H1 (cell line): Measurements from ENCODE around the gene NELFB. TPM values are rescaled to one million over a fixed set of nuclear protein-coding genes. Genes with fewer than 3 reads are reported as not detected.
A peak's percentile ranks its signal among the peaks of the same experiment; 100 is the strongest.

Experiments
- CTCF ChIA-PET: fragments of 300-600 bp; sonication (Branson Sonifier 250); formaldehyde crosslinking; loops from one replicate; lab custom pipeline; 2021; ENCODE audit not compliant: partially characterized antibody; lab: Charles Lee
- POLR2A ChIA-PET: fragments of 300-600 bp; sonication (Branson Sonifier 250); formaldehyde crosslinking; loops from one replicate; lab custom pipeline; 2021; ENCODE audit warnings: inconsistent platforms; ENCODE audit not compliant: partially characterized antibody; lab: Charles Lee
- DNase-seq, 2 experiments: peaks; one replicate each; pipeline versions ENCODE4 v3.0.0 to v3.0.0-alpha.2; 2010 to 2022; ENCODE audit warnings: low spot score in 2 of 2, low read depth in 1 of 2, mixed read lengths in 1 of 2
- FAIRE-seq: peaks from 2 replicates; lab custom pipeline; 2011; peaks lifted over from hg19 to GRCh38; lab: Jason Lieb, UNC
- H2AFZ ChIP-seq: 2 replicates; pipeline ENCODE4 v1.8.1; 2012; ENCODE audit warnings: low read length, inconsistent platforms
- H2AK5ac ChIP-seq: 2 replicates; pipeline ENCODE4 v1.6.1; 2013; ENCODE audit warnings: low read depth, low read length
- H2BK120ac ChIP-seq: replicated peaks from 2 replicates; pipeline ENCODE3; 2013; ENCODE audit warnings: low read depth, low read length, inconsistent platforms
- H2BK12ac ChIP-seq: 2 replicates; pipeline ENCODE4 v1.6.1; 2013; ENCODE audit warnings: low read depth, low read length
- H2BK15ac ChIP-seq: 2 replicates; pipeline ENCODE4 v1.6.1; 2013; ENCODE audit warnings: low read length
- H2BK20ac ChIP-seq: 2 replicates; pipeline ENCODE4 v1.6.1; 2013; ENCODE audit warnings: low read length
- H2BK5ac ChIP-seq: 2 replicates; pipeline ENCODE4 v1.6.1; 2013; ENCODE audit warnings: low read depth, low read length
- H3K14ac ChIP-seq: 2 replicates; pipeline ENCODE4 v1.6.1; 2013; ENCODE audit warnings: inconsistent platforms; ENCODE audit not compliant: insufficient read length
- H3K18ac ChIP-seq: 2 replicates; pipeline ENCODE4 v1.6.1; 2013; ENCODE audit warnings: low read length; ENCODE audit errors: extremely low read depth
- H3K23ac ChIP-seq: 2 replicates; pipeline ENCODE4 v1.6.1; 2013; ENCODE audit warnings: inconsistent platforms; ENCODE audit not compliant: insufficient read length
- H3K23me2 ChIP-seq: 2 replicates; pipeline ENCODE4 v1.6.1; 2013; ENCODE audit warnings: low read depth, low read length
- H3K27ac ChIP-seq: 2 replicates; pipeline ENCODE4 v1.6.1; 2011; ENCODE audit warnings: low read depth, low read length, inconsistent platforms
- H3K27me3 ChIP-seq, 4 experiments: replicated peaks in 1 of 4; 1 replicate in 1 of 4; 2 replicates in 3 of 4; pipeline versions ENCODE4 v1.6.1 to v1.8.1; 2011 to 2013; ENCODE audit warnings: low read length in 3 of 4, mild to moderate bottlenecking in 3 of 4, inconsistent platforms in 2 of 4, mixed read lengths in 2 of 4, moderate library complexity in 1 of 4; ENCODE audit not compliant: control insufficient read depth in 3 of 4, insufficient read depth in 3 of 4; ENCODE audit errors: extremely low read depth in 1 of 4
- H3K36me3 ChIP-seq, 4 experiments: 2 replicates each; pipeline versions ENCODE4 v1.6.1 to v1.8.1; 2011 to 2013; ENCODE audit warnings: mild to moderate bottlenecking in 4 of 4, low read length in 3 of 4, moderate library complexity in 2 of 4, control low read depth in 1 of 4, inconsistent platforms in 1 of 4; ENCODE audit not compliant: insufficient read depth in 4 of 4, control insufficient read depth in 2 of 4
- H3K4ac ChIP-seq: replicated peaks from 2 replicates; pipeline ENCODE3; 2013; ENCODE audit warnings: low read length, low read depth, mixed read lengths, inconsistent platforms; ENCODE audit not compliant: insufficient read length
- H3K4me1 ChIP-seq, 4 experiments: replicated peaks in 1 of 4; 1 replicate in 1 of 4; 2 replicates in 3 of 4; pipeline versions ENCODE4 v1.6.1 to v1.8.1; 2011 to 2013; ENCODE audit warnings: low read length in 3 of 4, inconsistent platforms in 2 of 4, mixed read lengths in 1 of 4; ENCODE audit not compliant: insufficient read depth in 4 of 4, control insufficient read depth in 3 of 4
- H3K4me2 ChIP-seq, 2 experiments: 2 replicates each; pipeline versions ENCODE4 v1.6.1 to v1.8.1; 2011 to 2013; ENCODE audit warnings: low read depth in 2 of 2, low read length in 2 of 2, control low read depth in 1 of 2, inconsistent platforms in 1 of 2, mild to moderate bottlenecking in 1 of 2; ENCODE audit not compliant: insufficient read depth in 1 of 2
- H3K4me3 ChIP-seq, 4 experiments: fragments of 200-600, 300-600 bp in 1 of 4; sonication (generic), shearing (Covaris generic), sonication (Bioruptor Twin) in 1 of 4; 2 replicates each; pipeline versions ENCODE4 v1.5.1 to v1.8.1; 2011 to 2016; ENCODE audit warnings: low read length in 4 of 4, low read depth in 3 of 4, control low read depth in 2 of 4, inconsistent platforms in 2 of 4, mild to moderate bottlenecking in 2 of 4, mixed read lengths in 1 of 4, moderate library complexity in 1 of 4; ENCODE audit not compliant: insufficient read depth in 2 of 4; ENCODE audit errors: extremely low read depth in 1 of 4
- H3K56ac ChIP-seq: replicated peaks from 2 replicates; pipeline ENCODE3; 2013; ENCODE audit warnings: low read depth, mild to moderate bottlenecking, mixed read lengths, low read length, inconsistent platforms; ENCODE audit not compliant: insufficient read length
- H3K79me1 ChIP-seq: 2 replicates; pipeline ENCODE4 v1.6.1; 2013; ENCODE audit warnings: low read depth, low read length, control low read depth
- H3K79me2 ChIP-seq, 2 experiments: 2 replicates each; pipeline versions ENCODE4 v1.6.1 to v1.8.1; 2012 to 2013; ENCODE audit warnings: low read length in 2 of 2, mild to moderate bottlenecking in 2 of 2, inconsistent platforms in 1 of 2; ENCODE audit not compliant: insufficient read depth in 2 of 2, control insufficient read depth in 1 of 2
- H3K9ac ChIP-seq, 4 experiments: replicated peaks in 1 of 4; 1 replicate in 1 of 4; 2 replicates in 3 of 4; pipeline versions ENCODE4 v1.6.1 to v1.8.1; 2011 to 2013; ENCODE audit warnings: low read depth in 3 of 4, low read length in 3 of 4, control low read depth in 2 of 4, mild to moderate bottlenecking in 2 of 4, moderate library complexity in 2 of 4, inconsistent platforms in 1 of 4; ENCODE audit errors: extremely low read depth in 1 of 4
- H3K9me3 ChIP-seq, 2 experiments: 2 replicates each; pipeline versions ENCODE4 v1.6.1 to v1.8.1; 2012 to 2013; ENCODE audit warnings: mild to moderate bottlenecking in 2 of 2, moderate library complexity in 2 of 2, control low read depth in 1 of 2, inconsistent platforms in 1 of 2, low read depth in 1 of 2, low read length in 1 of 2, mixed read lengths in 1 of 2; ENCODE audit not compliant: insufficient read depth in 2 of 2
- H4K20me1 ChIP-seq, 2 experiments: replicated peaks in 1 of 2; 2 replicates each; pipeline versions ENCODE3 to v1.8.1; 2011 to 2013; ENCODE audit warnings: inconsistent platforms in 2 of 2, low read length in 2 of 2, mild to moderate bottlenecking in 1 of 2; ENCODE audit not compliant: insufficient read depth in 2 of 2, control insufficient read depth in 1 of 2
- H4K5ac ChIP-seq: 2 replicates; pipeline ENCODE4 v1.6.1; 2013; ENCODE audit warnings: low read length, low read depth, mixed read lengths, inconsistent platforms; ENCODE audit not compliant: insufficient read length
- H4K8ac ChIP-seq: 2 replicates; pipeline ENCODE4 v1.8.0; 2013; ENCODE audit warnings: mild to moderate bottlenecking, moderate library complexity, low read length, inconsistent platforms; ENCODE audit not compliant: insufficient read depth; ENCODE audit errors: extremely low read depth
- H4K91ac ChIP-seq: replicated peaks from 2 replicates; pipeline ENCODE3; 2013; ENCODE audit warnings: low read length, mixed read lengths, inconsistent platforms; ENCODE audit not compliant: insufficient read length
- CEBPB ChIP-seq: IDR thresholded peaks from 2 replicates; pipeline ENCODE4 v1.6.1; 2012; ENCODE audit warnings: low read depth, low read length
- CTBP2 ChIP-seq: IDR thresholded peaks from 2 replicates; pipeline ENCODE4 v1.7.0; 2011; ENCODE audit warnings: borderline replicate concordance, mild to moderate bottlenecking, moderate library complexity, mixed read lengths, low read length; ENCODE audit not compliant: insufficient read depth, insufficient read length
- EZH2 ChIP-seq: fragments of 200-600 bp; sonication (generic); IDR thresholded peaks from 2 replicates; pipeline ENCODE4 v1.7.1; 2012; ENCODE audit warnings: low read depth, mild to moderate bottlenecking, moderate library complexity, low read length, inconsistent platforms; ENCODE audit not compliant: severe bottlenecking
- PHF8 ChIP-seq: fragments of 200-600 bp; sonication (generic); conservative IDR thresholded peaks from 2 replicates; pipeline ENCODE4 v1.7.1; 2012; ENCODE audit warnings: low read depth, mild to moderate bottlenecking, inconsistent platforms, low read length, moderate library complexity
- SIN3A ChIP-seq, 2 experiments: IDR thresholded peaks in 1 of 2; conservative IDR thresholded peaks in 1 of 2; 2 replicates each; pipeline ENCODE4 v1.6.1; 2011 to 2012; ENCODE audit warnings: low read length in 2 of 2, improper control_type of control experiment in 1 of 2, low read depth in 1 of 2, mild to moderate bottlenecking in 1 of 2
- SIRT6 ChIP-seq: IDR thresholded peaks from one replicate; pipeline ENCODE4 v1.7.1; 2012; ENCODE audit warnings: low read length, inconsistent platforms
- SP1 ChIP-seq: IDR thresholded peaks from 2 replicates; pipeline ENCODE4 v1.6.1; 2011; ENCODE audit warnings: low read depth, low read length
- SP2 ChIP-seq: IDR thresholded peaks from 2 replicates; pipeline ENCODE4 v1.6.1; 2012; ENCODE audit warnings: mild to moderate bottlenecking, low read length, inconsistent platforms
- TEAD4 ChIP-seq: IDR thresholded peaks from 2 replicates; pipeline ENCODE4 v1.6.1; 2012; ENCODE audit warnings: low read depth, low read length, inconsistent platforms, mixed read lengths
- WGBS, 2 experiments: shearing (Covaris generic) in 1 of 2; methylation state at CpG; one replicate each; pipeline versions ENCODE4 v1.1.6 to v1.1.7; 2013 to 2015; ENCODE audit warnings: low lambda C conversion rate in 2 of 2, mixed read lengths in 2 of 2, inconsistent platforms in 1 of 2, low coverage in 1 of 2, missing lambda C conversion rate in 1 of 2; ENCODE audit not compliant: insufficient replicate concordance in 2 of 2, insufficient coverage in 1 of 2, insufficient read length in 1 of 2; ENCODE audit errors: extremely low coverage in 1 of 2, missing lambda C conversion rate in 1 of 2; 5-methylcytosine and 5-hydroxymethylcytosine counted together
- polyA plus RNA-seq, 7 experiments: library from polyadenylated mRNA; depleted of rRNA in 3 of 7; stranded (reverse) in 5 of 7; unstranded in 2 of 7; fragments of >200 nt in 5 of 7; fragments of 200-250 nt in 2 of 7; gene quantifications; 1 replicate in 5 of 7; 2 replicates in 1 of 7; 4 replicates in 1 of 7; pipeline versions ENCODE4 v1.2.1 to v1.2.3, GENCODE V29; 2011 to 2013; ENCODE audit warnings: missing spikeins in 2 of 7, mixed read lengths in 2 of 7
- total RNA-seq: library from RNA; stranded (reverse); fragmentation: NEBNext Ultra II Directional; extraction: Animal tissue kit (Norgen Biotek cat#: 25700); gene quantifications from 2 replicates; pipeline ENCODE4 v1.2.1, GENCODE V29; 2021

The NELFB gene
- total and polyA plus RNA-seq, 2 of the 8 experiments (the other 6 are each of a cell fraction or from before 2014, with no cell fraction given) = 57.6 to 78.0 TPM

GRCh38 chr9:137223078-137223970 is 31.8 kb upstream of the NELFB start:
- Histone ChIP-seq H4K91ac (no peak overlapping the region), H2BK5ac (peak overlapping the region; percentile 49; the same call in 1 of the 2 replicates), H3K27me3 (no peaks in the 10 kb centered on the region; a peak in 2 of 7 replicates), H2AK5ac (peak overlapping the region; percentile 26; the same call in 1 of the 2 replicates), H3K79me1 (no peaks in the 10 kb centered on the region), H3K14ac (no peak overlapping the region), H2BK12ac (no peak overlapping the region), H3K18ac (peak overlapping the region; percentile 83; the same call in 1 of the 2 replicates), H3K9me3 (no peaks in the 10 kb centered on the region), H3K56ac (peak overlapping the region; percentile 92), H3K4me1 (peaks cover 0 to 20% (median 10%) of the 10 kb centered on the region in 4 experiments; a peak in 5 of 7 replicates), H3K4me2 (peak overlapping the region; percentile 77 to 95), H2BK15ac (0 out of 2 replicates have a peak overlapping the region, but pooled peaks have one; percentile 61), H2AFZ (no peak overlapping the region), H3K79me2 (no peaks in the 10 kb centered on the region), H3K9ac (peak overlapping the region in 3 of 4 experiments; percentile 55 to 82 (median 58); a peak in 5 of 7 replicates), H3K4me3 (peak overlapping the region; percentile 67 to 92 (median 79)), H4K8ac (peak overlapping the region; percentile 82), H3K27ac (no peak overlapping the region), H4K20me1 (peaks cover 0 to 4% of the 10 kb centered on the region in 2 experiments), H3K23me2 (peaks cover 18% of the 10 kb centered on the region; the same call in 1 of the 2 replicates), H2BK120ac (no peak overlapping the region), H4K5ac (peak overlapping the region; percentile 88), H2BK20ac (no peak overlapping the region), H3K36me3 (no peaks in the 10 kb centered on the region; a peak in 1 of 8 replicates), H3K23ac (no peak overlapping the region), H3K4ac (no peak overlapping the region)
- FAIRE-seq (peak; percentile 36), DNase-seq (peak; percentile 96 to 99)
- CTCF ChIA-PET = interaction anchor here (0.6 to 20.2 kb wide), 17 partner anchors 10 to 1404 kb away, joined by 3 to 204 read pairs (median 4); partner anchors contain the start of genes ANAPC2, SSNA1, TPRN and TUBB4B
- POLR2A ChIA-PET = interaction anchor here (0.6 to 69.9 kb wide), 15 partner anchors 9 to 110 kb away, joined by 3 to 1462 read pairs (median 3); partner anchors contain the start of genes ANAPC2, NDOR1, NELFB and SSNA1
- 2% methylated on average over 36 of the region's 63 CpGs; no CpG with 5 or more reads in 1 of the 2 experiments for WGBS, 2 experiments
- TF ChIP-seq CTBP2 = no peak
- TF ChIP-seq SP2 = peak; percentile 44
- peak in 1 of 2 experiments; percentile 62; a peak in 2 of 4 replicates for TF ChIP-seq SIN3A (conservative IDR thresholded peaks at IDR 0.05 in 1 of 2, IDR thresholded peaks at IDR 0.05 in 1 of 2; ENCODE audit: low read depth in 1 of 2, low read length in 2 of 2)
- no peak for TF ChIP-seq SIRT6
- no peak for TF ChIP-seq TEAD4
- peak; percentile 55 for TF ChIP-seq EZH2
- peak; percentile 44; the same call in 1 of the 2 replicates for TF ChIP-seq PHF8
- peak; percentile 93 for TF ChIP-seq SP1
- TF ChIP-seq CEBPB = no peak
